ENCODE data around the gene SH3PXD2A. TPM values are rescaled to one million over a fixed set of nuclear protein-coding genes. Genes with fewer than 3 reads are reported as not detected.

Gene SH3PXD2A
- total and polyA plus RNA-seq, 7 donors: 3.0 to 57.7 (median 10.6) TPM

GRCh38 chr10:103690281-103690680 lies 165.1 kb downstream of the SH3PXD2A start:
- Histone ChIP-seq H3K27me3 (ENCODE audit: insufficient read depth in 3 of 3, low read length in 2 of 3) (no peaks in the 10 kb centered on the region), H3K4me3 (no peak overlapping the region), H3K4me1 (peaks cover 9% of the 10 kb centered on the region), H3K27ac (no peak overlapping the region), H3K36me3 (ENCODE audit: insufficient read depth in 1 of 2, low read depth in 1 of 2) (no peaks in the 10 kb centered on the region), H3K9me3 (no peaks in the 10 kb centered on the region)
- 58 to 75% (median 58%) methylated on average over 2 of the region's 2 CpGs for WGBS, 3 donors
- no peak for TF ChIP-seq CTCF (IDR thresholded peaks at IDR 0.05)
- ATAC-seq (no peak), DNase-seq (no peak)
- intact Hi-C loops (cut with DNase I): no loop called here

GRCh38 chr10:103688491-103688890 lies 166.9 kb downstream of the SH3PXD2A start:
- H3K36me3 ChIP-seq (ENCODE audit: insufficient read depth in 1 of 2, low read depth in 1 of 2): no peaks in the 10 kb centered on the region
- peaks cover 9% of the 10 kb centered on the region for H3K4me1 ChIP-seq
- H3K27me3 ChIP-seq (ENCODE audit: insufficient read depth in 3 of 3, low read length in 2 of 3): no peaks in the 10 kb centered on the region
- H3K27ac ChIP-seq: no peak overlapping the region
- intact Hi-C loops (cut with DNase I): loop anchor here (10.0 kb wide), 1 partner anchor 274 kb away; no protein-coding TSS in a partner anchor
- ATAC-seq (no peak), DNase-seq (no peak)
- H3K9me3 ChIP-seq: no peaks in the 10 kb centered on the region
- no peak overlapping the region for H3K4me3 ChIP-seq
- TF ChIP-seq CTCF (IDR thresholded peaks at IDR 0.05): no peak
- WGBS, 3 donors: 66 to 70% (median 67%) methylated on average over 4 of the region's 4 CpGs

- TF ChIP-seq CTCF (IDR thresholded peaks at IDR 0.05): no peak
- 94 to 97% (median 94%) methylated on average over 5 of the region's 5 CpGs for WGBS, 3 donors
- H3K4me3 ChIP-seq: no peak overlapping the region
- H3K9me3 ChIP-seq: no peaks in the 10 kb centered on the region
- H3K36me3 ChIP-seq (ENCODE audit: insufficient read depth in 1 of 2, low read depth in 1 of 2): no peaks in the 10 kb centered on the region
- intact Hi-C loops (cut with DNase I): loop anchor here (2.0 to 10.0 kb wide), 2 partner anchors 83 to 273 kb away; no protein-coding TSS in a partner anchor
- no peak overlapping the region for H3K27ac ChIP-seq
- DNase-seq (no peak), ATAC-seq (no peak)
- H3K27me3 ChIP-seq (ENCODE audit: insufficient read depth in 3 of 3, low read length in 2 of 3): no peaks in the 10 kb centered on the region
- H3K4me1 ChIP-seq: peaks cover 9% of the 10 kb centered on the region
Measured at GRCh38 chr10:103687718-103688117, 167.7 kb downstream of the SH3PXD2A start.

GRCh38 chr10:103687172-103687571 lies 168.2 kb downstream of the SH3PXD2A start:
- no peak for TF ChIP-seq CTCF (IDR thresholded peaks at IDR 0.05)
- WGBS, 3 donors: 78 to 84% (median 82%) methylated on average over 6 of the region's 6 CpGs
- Histone ChIP-seq H3K27me3 (ENCODE audit: insufficient read depth in 3 of 3, low read length in 2 of 3) (no peaks in the 10 kb centered on the region), H3K9me3 (no peaks in the 10 kb centered on the region), H3K36me3 (ENCODE audit: insufficient read depth in 1 of 2, low read depth in 1 of 2) (no peaks in the 10 kb centered on the region), H3K4me1 (peaks cover 9% of the 10 kb centered on the region), H3K27ac (no peak overlapping the region), H3K4me3 (no peak overlapping the region)
- ATAC-seq: no peak
- DNase-seq: no peak
- intact Hi-C loops (cut with DNase I): loop anchor here (2.0 to 10.0 kb wide), 2 partner anchors 82 to 272 kb away; no protein-coding TSS in a partner anchor
